Stimulated activated CD8-positive, alpha-beta memory T cell treated with anti-CD3 and anti-CD28 coated beads, Interleukin-15, amount 100 ng/mL, for 4 hours (primary cell): Measurements from ENCODE around the gene CSF1.

Experiments
- DNase-seq, 2 donors: peaks; one replicate each; pipeline ENCODE4 v3.0.0-alpha.2; 2020; ENCODE audit warnings: low read depth in 2 of 2

CSF1 gene

DNA sequence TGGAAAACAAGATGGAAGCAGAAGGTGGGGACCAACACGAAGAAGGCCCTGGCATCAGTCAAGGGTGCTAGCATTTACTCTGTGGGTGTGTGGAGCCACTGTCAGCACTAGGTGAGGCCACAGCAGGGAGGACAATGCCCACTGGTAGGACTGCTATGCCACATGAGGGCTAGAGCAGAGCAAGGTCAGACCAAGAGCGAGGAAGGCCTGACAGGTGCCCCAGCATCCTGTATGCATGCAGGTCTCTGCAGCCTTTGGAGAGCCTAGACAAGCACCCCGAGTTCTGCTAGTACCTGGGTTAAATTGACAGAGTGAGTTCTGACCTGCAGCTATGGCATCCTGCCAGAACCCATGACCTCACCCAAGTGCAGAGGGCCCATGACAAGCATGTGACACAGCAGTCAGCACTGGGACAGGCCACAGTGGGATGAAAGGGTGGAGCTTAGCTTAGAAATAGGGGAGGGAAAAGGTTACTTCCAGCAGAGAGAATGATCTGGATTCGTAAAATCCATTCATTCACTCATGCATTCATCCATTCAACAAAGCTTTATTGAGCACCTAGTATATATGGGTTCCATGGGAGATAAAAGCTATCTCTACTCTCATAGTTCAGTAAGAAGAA, 9.0 kb upstream of the CSF1 start:
- no peak for DNase-seq

DNA sequence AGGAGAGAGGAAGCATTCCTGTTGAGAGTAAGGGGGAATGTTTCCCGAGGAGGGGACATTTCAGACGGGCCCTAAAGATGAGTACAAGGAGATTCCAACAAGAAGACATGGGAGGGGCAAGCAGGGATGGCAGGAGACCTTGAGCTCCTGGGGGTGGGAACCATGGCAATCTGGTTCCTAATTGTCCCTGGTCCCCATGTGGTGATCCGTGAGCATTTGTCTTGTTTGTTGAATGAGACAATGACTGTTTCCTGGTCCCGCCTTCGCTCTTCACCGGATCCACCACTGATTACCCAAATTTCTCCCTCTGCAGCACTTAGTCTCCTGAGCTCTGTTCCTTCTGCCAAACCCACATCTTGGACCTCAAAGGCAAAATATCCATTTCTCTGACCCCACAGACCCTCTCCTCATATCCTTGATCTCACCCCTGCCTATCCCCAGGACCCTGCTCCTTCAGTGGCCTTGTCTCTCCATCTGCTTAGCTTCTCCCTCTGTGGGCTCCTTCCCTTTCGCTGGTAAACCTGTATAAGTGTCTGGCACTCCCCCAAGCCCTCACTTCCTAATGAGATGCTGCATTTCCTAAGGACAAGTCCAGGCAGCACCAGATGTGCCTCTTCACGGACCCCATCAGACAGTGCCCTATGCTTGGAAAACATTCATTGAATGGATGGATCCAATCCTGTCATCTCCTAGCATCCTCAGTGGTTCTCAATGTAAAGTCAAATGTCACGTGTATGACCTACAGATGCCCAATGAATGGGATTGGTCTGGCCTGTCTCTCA, 8.3 kb upstream of the CSF1 start:
- DNase-seq: no peak

DNA sequence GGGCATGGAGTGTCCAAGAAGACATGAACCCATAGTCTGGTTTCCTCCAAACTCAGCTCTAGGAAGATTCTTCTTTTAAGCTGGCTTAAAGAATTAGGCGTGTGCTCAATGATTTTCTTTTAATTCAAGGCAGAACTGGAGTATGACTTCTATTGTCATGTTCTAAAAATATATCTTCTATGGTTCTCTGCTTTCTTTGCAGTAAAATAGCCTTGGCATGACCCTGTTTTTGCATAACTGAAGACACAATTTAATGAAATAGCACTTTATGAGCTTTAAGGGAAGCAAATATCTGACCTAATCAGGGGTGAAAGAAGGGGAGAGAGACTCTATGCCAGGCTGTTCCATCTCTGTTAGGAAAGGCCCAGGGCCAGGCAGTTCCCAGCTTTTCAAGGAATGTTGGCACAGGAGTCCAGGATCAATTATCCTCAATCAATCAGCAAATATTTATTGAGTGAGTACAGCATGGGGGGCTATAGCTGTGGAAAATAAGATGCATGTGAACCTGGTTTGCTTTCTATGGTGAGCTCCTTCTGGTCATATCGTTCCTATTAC, 7.2 kb upstream of the CSF1 start:
- DNase-seq: no peak

DNA sequence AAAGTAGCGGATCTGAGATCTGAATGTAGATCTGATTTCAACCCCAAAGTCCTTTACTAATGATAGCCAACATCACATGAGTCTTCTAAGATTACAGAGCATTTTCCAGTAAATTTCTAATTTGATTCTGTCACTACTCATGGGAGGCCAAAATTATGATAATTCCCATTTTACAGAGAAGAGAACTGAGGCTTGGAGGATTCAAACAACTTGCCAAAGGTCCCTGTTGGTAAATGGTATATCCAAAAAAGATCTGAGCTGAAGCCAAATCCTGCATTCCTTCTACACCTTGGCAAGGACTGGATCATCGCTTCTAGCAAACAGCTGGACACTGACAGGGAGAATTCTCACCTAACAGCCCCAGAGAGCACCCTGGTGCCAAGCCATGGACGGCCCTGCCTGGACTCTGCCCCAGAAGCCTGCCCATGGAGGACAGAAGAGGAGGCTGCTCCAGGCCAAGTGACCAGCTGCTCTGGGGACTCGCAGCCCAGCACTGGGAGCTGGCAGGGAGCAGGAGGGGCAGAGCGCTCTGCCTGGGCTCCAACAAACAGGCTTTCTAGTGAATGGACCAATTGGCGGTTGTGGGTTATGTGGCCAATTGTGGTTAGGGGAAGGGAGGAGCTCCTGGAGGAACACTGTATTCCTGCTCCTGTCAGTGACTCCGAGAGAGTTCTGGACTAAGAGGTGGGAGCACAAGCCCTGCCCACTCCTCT, 6.4 kb upstream of the CSF1 start:
- no peak for DNase-seq

DNA sequence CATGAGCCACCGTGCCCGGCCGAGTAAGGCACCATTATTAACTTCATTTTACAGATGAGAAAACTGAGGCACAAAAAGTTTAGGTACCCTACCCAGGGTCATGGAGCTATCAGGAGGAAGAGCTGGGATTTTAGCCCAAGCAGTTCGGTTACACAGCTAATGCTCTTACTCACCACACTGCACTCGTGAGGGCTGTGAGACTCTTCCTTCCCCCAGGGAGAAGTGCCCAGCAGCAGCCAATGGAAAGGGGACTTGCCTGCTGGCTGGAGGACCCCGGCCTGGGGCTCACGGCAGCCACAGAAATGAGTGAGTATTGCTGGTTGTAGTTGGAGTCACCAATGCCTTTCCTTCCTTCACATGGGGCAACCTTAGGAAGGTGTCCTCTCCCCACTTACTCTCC, 5.2 kb upstream of the CSF1 start:
- no peak for DNase-seq

DNA sequence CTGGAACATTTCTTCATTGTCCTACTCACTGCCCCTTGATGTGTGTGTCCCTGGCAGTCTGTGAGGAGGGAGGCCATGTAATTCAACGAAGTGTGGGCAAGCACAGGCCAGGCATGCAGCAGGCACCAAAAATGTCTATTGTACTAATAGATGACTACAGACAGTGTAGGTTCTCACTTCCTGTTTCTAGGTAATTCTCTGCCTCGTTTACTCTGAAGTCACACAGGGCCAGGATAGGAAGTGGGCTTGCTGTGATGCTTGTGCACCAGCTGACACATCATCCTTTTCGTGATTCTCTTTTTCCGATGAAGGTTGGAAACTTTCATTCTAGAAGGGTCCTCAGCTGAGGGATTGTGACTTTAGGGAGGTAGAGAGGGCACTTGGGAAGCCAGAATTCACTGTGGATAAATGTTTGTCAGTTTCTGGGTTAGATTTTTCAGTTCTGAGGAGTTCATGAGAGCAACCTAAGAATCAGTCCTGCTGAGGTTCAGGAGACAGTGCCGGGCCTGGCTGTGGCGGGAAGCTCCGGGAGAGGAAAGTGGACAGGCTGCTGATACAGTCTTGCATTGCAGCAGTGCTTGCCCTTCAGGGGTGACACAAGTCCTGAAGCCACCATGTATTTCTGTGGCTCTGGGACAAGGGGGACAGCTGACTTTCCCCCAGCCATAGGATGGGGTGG, 4.3 kb upstream of the CSF1 start:
- peak in 1 of 2 donors; percentile 51 for DNase-seq

DNA sequence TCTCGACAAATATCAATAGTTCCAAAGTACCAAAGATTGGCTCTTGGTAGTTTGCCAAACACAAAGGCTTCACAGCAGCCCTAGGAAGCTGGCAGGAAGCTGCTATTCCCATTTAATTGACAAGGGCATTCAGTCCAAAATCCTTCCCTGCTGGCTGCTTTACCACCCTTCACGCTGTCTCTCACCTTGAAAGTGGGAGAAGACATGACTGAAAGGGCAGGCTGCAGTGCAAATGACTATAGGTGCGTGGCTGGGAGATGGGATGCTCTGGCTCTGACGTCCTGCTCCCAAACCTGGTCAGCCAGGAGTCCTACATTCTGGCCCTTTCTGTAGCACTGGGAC, 3.8 kb upstream of the CSF1 start:
- no peak for DNase-seq

DNA sequence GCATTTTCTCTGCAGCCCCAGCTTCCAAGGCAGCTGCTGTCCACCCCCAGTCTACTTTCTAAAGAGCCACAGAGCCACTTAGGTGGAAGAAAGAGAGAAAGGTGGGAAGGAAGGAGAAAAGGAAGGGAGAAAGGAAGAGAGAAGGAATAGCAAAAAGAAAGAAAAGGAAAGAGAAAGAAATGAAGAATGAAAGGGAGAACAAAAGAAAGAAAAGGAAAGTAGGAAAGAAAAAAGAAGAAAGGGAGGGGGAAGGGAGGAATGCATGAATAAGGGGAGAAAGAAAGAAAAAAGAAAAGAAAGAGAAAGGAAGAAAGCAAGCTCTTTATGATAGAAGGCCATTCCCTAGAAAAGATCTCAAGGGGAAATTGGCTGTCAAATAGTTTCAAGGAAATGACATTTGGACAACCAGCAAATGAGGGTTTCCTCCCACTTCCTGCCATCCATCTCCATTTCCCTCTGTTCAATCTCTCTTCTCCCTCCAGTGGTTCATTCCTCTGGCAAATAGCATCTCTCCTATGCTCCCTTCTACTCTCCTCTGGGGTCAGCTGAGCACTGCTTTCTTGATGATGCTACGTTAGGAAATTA, 3.4 kb upstream of the CSF1 start:
- no peak for DNase-seq

DNA sequence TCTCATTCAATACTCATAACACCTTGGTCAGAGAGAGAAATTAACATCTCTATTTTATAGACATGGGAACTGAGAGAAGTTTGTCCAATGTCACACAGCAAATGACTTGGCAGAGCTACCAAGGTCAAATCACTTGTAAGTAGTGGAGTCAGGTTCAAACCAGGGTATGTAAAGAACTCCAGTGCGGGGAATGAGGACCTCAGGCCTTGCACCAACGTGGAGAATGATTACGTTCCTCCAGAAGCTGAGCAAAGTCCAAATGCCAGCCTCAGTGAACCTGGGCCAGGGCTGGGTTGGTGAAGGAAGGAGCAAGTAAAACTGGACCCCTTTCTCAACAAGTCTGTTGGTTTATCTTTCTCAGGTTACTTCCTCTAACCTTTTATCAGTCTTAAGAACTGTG, 1.8 kb upstream of the CSF1 start:
- no peak for DNase-seq

DNA sequence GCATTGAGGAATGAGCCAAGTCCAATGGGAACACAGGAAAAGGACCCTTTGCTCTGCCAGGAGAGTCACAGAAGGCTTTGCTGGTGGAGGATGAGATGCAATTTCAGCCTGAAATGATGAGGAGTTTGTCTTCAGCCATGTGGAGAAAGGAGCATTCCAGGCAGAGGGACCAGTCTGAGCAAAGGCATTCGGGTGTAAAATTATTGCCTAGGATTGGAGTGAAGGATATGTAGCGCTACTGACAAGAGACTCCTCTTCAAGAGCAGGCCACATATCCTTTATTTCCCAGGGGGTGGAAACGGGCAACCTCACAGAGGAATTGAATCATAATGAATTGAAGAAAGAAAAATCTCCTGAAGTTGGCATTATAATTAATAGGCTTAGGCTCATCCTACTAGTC, 1.1 kb upstream of the CSF1 start:
- DNase-seq: no peak

DNA sequence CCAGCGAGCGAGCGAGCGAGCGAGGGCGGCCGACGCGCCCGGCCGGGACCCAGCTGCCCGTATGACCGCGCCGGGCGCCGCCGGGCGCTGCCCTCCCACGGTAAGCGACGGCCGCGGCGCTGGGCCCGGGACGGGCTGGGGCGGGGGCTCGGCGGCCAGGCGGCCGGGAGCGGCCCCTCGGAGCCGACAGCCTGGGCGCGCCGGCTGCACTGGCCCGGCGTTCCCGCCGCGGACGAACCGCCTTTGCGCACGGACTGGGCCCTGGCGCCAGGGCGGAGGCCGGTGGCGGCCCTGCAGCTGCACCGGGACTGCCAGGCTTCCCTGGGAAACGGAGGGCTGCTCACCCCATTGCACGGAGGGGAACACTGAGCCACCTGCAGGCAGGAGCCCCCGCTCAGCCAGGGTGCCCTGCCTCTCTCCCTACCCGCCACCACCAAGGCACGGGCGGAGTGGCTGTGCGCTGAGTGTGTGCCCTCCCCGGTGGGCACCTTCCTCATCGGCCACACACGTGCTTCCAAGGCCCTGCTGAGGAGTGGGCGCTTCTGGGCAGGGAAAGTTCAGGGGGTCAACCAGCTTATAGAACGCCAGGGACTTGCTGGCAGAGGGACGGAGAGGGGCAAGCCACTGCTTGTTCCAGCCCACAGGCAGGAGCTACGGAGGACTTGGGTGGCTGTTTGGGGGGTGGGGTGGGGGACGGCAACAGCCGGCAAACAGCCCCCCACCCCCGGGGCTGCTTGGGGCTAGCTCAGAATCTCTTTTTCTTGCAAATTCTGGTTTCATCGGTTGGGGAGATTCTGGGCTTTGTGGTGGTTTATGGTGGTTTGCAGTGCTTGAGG, 532 bp downstream of the CSF1 start:
- DNase-seq: no peak

DNA sequence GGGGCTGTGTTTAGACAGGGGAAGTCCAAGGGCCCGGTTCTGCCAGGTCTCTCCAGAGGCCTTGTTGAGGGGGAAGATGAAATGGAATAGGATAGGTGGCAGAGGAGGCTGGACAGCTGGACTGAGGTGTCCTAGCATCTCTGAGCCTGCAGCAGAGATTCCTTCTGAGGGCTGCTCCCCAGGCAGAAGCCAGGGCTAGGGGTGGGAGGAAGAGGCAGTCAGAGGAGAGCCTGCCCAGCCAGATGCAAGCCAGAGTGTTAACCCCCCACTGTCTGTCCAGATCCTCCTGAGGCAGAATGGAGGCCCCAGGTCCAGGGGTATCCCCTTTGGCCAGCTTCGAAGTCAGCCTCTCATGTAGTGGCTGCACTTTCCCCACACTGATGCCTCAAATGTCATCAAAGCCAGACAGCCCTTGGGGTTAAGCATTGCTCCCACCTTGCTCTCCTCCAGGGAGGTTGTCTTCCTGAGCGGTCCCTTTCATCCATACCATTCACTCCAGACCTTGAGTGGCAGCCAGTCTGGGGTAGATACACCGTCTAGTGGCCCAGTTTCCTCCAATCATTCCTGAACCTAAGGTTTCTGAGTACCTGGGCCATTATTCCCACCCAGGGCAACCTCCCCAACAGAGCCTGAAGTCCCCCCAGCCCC, 1.7 kb downstream of the CSF1 start:
- no peak for DNase-seq

DNA sequence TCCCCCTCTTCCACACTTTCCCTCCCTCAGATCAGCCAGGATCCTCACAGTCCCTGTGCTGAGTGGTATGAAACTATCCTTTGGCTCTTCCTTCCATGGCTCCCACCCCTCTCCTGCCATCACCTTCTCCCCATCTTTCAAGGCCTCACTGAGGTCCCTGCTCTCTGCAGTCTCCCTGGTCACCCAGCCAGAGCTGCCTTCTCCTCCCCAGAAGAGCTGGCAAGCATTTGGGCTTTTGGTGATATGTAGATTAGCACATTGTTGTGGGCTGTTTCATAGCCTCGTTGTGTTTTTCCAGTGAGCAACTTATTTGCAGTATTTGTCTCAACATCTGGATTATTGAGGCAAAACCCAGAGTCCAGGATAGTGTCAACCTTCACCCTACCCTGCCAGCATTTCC, 2.2 kb downstream of the CSF1 start:
- no peak for DNase-seq

DNA sequence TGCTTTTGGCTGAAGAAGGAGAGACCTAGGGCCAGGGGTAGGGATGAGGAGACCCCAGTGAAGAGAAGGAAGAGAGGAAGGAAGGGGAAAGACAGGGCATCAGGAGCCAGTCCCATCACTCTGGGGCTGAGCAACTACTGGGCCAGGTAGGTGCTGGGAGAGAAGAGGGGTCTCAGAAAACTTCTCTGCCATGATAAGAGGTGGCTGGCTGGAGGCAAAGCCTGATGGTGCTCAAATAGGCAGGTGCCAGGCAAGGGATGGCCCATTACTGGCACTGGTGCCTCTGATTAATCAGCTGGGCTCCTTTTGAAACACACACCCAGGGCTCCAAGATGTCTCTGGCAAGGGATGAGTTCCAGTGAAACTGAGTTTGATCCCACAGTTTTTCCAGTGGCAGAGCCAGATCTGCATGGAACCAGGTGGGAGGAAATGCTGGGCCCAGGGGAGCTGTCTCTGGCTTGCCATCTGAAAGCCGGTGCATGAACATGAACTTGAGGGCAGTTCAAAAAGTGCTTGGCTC, 2.8 kb downstream of the CSF1 start:
- no peak for DNase-seq

DNA sequence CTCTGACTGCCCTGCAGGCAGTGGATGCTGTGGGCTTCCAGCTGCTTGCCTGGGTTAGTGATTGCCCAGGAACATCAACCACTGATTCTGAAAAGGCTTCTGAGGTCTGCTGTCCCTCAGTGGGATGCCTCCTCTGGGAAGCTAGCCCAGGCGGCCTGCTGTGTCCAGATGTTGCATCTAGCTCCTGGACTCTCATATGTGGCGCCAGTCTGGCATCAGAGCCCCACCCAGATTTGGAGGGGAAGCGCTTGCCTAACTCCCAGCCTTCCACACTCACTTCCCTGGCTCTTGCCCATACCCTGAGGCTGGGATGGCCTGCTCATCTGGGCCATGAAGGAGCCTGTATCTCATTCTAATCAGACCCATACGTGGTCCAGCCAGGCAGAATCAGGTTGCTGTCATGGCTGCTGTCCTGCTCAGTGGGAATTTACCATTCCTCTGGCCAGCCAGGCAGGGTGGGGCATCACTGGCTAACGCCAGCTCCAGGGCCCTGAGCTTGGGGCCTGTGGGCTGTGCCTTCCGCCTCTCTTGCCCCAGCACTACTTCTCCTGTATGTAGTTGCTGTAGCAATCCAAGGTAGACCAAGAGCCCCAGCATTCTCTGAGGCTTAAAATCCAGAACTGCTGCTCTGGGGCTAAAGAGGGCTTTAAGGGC, 4.1 kb downstream of the CSF1 start:
- DNase-seq: no peak

DNA sequence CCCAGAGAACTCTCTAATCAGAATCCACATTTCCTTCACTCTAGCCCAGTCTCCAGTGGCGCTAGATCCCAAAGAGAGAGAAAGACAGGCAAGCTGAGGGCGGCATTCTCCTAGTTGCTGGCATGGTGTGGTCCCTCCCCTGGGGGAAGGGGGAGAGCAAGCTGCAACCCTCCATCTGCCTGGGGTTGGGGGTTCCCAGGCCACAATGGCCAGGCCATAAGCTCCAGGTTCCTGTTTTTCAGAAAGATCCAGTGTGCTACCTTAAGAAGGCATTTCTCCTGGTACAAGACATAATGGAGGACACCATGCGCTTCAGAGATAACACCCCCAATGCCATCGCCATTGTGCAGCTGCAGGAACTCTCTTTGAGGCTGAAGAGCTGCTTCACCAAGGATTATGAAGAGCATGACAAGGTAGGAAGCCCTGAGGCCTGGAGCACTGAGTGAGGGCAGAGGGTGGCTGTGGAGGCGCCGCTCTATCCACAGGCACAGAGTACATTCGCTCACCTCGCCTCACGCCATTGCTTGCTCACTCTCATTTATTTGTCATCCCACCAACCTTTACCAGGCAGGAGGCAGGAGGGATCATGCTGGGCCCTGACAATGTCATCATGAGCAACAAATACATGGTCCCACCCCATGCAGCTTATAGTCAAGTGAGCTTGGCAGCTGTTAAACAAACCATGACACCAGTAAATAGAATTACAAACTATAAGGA, 6.6 kb downstream of the CSF1 start:
- DNase-seq: no peak

DNA sequence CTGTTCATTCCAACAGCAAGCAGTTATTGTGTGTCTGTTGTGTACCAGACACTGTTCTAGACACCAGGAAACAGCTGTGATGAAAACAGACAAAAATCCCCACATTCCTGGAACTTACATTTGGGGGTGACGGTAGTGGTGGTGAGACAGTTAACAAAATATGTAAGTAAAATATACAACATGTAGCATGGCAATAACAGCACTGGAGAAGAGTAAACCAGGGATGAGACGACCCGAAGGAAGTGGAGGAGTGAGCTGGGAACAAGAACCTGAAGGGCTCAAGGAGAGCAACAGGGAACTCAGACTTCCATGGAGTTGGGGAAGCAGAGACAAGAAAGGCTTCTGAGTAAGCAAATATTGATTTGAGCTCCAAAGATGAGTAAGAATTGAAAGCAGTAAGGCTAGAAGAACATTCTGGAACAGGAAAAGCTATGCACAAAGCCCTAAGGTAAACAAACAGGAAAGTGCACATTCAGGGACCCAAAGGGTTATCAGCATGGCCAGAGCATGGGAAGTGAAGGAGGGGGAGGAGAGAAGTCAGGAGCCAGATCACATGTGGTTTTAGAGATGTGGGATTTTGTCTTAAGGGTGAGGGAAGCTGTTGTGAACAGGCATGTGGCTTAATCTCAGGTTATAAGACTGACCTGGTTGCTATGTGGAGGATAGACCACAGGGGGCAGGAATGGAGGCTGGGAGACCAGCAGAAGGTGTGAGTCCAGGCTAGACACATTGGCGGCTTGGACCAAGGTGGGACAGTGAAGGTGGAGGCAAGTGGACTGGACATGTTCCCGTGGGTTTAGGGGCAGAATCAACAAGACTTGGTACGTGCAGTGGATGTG, 7.3 kb downstream of the CSF1 start:
- DNase-seq: no peak

DNA sequence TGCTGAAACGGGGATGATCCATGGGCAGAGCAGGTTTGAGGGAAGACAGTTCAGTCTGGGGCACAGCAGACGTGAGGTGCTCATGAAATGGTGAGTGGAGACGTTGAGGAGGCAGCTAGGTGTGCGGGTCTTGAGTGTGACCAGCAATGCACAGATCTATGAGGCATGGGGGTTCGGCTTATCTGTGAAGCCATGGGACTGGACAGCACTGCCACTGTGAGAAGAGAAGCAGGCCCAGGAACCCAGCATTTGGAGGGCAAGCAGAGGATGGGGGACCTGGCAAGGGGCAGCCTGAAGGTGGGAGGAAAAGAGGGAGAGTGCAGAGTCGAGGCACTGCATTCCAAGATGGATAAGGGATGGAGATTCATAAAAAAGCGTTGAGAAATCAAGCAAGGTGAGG, 8.0 kb downstream of the CSF1 start:
- DNase-seq: no peak
